T-helper 9 cell (primary cell): ENCODE measurements around the gene GIN1.
"Not testable (repeated sequence)": the region's sequence is repeated elsewhere in the genome, so short reads cannot be mapped to it uniquely, and the experiment has no call there.

Source experiments
- DNase-seq: peaks from one replicate; pipeline ENCODE4 v3.0.0-alpha.2; 2020

Gene GIN1

DNA sequence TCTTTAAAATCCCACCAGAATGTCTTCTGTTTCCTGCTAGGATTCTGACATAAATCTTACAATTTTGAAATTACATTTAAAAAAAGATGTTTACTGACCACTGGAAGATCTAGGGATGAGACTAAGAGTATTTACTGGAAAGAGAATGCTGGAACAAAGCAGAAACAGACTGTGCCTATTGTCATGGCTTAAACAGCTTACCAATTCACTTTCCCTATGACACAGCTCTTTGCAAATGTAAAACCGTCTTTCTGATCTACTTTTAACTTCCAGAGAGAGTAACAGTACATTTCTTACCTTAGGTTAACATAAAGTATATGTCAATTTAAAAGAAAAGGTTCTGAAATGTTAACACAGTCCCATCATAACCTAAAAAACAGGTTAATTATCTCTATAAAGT lies 10.7 kb downstream of the GIN1 start:
- no peak for DNase-seq

DNA sequence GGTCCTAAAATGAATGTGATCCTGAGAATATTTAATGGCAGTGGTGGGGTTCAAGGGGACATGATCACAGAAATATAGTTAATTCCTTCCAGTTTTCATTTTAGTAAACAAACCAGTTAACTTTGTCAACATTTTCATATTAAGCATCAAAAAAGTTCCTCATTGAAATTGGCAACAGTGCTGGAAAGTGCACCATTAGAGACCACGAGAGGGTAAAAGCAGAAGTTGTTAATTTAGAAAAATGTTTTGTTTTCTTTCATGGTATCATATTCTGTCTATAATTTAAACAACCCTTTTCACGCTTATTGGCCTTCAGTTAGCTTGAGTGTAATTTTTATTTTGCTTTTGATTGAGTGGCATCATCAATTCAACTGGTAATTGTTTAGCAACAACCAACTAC lies 11.9 kb downstream of the GIN1 start:
- no peak for DNase-seq

DNA sequence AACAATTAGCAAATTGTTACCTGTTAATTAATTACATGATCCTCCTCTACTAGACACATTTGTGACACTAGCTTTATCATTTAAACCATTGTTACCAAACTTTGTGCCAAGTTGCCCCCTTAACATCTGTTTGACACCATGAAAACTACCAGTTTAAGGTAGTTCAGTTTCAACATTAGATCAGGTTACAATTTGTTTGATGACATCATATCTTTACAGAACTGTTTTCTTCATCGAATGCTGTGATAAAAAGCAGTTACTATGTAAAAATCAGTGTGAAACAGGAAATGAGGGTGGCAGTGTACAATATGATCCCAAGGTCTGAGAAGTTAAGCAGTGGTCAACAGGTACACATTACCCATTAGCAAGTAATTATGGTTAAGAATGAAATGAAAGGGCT lies 17.7 kb downstream of the GIN1 start:
- no peak for DNase-seq

DNA sequence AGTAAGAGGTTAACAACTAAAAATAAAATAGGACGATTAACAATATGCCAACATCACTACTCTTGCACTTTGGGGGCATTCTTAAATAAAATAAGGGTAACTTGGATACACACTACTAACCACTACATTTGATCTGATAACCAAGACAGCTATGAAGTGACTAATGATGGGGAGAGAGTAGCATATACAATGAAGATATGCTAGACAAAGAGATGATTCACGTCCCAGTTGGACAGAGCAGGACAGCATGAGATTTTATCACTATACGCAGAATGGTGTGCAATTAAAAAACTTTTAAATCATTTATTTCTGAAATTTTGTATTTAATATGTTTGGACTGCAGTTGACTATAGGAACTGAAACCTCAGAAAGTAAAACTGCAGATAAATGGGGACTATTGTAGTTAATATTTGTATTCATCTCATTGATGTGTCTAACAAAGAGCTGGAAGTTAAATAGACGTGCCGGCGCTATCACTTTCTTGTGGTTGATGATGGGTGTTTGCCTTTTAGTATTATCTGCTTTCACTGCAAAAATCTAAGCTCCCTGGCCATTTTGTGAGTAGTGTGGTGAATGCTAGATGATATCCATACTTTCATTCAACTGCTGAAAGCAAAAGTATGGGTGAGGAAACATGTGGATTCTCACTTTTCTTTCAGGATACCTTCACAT lies 18.7 kb downstream of the GIN1 start:
- DNase-seq, result no peak

DNA sequence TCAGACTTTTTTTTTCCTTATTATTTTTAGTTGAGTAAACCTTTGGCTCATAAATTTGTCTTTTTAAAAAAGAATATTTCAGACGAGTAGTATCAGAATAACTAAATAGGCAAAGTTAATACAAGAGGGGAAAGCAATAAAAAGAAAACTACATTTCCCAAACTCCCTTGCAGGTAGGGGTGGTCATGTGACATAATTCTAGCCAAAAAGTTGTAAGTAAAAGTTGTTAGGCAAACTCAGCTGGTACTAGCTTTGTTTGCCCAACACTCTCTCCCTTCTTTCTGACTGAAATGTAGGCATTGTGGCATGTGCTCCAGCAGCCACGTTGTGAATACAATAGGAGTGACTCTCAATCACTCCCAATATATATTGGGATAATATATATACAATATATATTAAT lies 20.9 kb downstream of the GIN1 start:
- no peak for DNase-seq

DNA sequence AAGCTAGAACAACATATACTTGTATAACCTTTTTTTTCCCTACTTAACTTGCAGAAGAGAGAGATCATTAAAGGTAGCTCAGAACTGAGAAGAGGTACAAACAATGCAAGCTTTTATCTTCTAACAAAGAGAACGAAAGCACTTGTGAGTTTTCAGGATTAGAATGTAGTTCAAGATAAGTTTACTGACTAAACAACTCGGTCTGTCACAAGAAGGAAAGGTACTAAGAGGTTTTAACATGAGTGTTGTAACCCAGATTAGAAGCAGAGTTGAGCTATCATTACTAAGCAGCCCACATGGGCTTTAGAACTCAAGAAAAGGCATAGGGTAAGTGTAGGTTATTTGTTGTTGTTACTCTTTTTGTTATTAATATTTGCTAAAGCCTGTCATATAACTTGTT lies 25.2 kb downstream of the GIN1 start:
- DNase-seq, result no peak

DNA sequence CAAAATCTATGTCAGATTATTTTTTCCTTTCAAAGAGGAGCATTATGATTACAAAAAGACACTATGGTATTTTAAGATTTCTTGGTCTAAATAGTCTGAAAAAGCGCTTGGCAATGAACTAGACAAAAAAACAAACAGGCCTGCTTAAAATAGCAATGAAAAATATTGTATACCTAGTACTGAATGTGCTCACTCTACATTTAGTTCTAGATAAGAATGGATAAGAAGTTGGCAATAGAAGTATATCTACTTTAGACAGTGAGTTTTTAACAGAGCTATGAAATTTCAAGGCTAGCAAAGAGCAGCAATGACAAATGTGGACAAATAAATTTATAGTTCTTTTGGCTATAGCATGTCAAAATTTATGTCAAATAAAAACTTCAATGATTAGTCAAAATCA lies 26.2 kb downstream of the GIN1 start:
- DNase-seq, result no peak

DNA sequence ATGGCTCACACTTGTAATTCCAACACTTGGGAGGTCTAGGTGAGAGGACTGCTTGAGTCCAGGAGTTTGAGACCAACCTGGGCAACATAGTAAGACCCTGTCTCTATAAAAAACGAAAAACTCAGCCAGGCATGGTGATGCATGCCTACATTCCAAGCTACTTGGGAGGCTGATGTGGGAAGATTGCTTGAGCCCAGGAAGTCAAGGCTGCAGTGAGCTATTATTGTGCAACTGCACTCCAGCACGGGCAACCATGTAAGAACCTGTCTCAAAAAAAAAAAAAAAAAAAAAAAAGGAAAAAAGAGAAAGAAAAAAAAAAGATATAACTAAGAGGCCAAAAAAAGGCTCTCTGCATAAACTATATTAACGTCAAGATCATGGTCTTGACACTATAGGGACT lies 27.3 kb downstream of the GIN1 start:
- DNase-seq, result no peak

DNA sequence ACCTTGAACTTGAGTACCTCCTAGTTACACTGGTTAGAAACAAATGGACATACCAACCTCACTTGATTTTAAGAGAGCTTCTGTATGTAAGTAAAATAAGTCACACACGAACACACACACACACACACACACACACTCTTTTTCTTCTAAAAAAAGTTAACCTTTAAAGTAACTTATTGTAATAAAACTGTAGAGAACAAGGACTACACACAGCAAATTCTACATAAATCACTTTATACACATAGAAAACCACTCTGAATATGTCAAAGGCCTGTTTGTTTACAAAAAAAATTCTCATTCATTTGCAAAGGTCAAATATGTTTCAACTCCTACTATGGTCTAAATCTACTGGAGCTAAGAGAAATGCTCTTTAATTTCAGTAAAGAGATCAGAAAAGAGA lies 29.1 kb downstream of the GIN1 start:
- DNase-seq, result no peak

DNA sequence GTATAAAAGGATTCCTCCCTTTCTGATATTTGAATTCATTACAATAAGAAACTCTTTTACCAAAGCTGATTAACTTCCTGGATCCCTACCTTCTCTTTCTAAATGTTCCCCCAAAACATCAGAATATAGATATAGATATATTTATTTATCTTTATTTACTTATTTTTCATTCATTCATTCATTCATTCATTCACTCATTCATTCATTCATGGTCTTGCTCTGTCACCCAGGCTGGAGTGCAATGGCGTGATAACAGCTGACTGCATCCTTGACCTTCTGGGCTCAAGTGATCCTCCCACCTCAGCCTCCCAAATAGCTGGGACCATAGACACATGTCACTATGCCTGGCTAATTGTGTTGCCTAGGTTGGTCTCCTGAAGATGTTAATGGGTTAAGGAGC lies 30.7 kb downstream of the GIN1 start:
- no peak for DNase-seq

DNA sequence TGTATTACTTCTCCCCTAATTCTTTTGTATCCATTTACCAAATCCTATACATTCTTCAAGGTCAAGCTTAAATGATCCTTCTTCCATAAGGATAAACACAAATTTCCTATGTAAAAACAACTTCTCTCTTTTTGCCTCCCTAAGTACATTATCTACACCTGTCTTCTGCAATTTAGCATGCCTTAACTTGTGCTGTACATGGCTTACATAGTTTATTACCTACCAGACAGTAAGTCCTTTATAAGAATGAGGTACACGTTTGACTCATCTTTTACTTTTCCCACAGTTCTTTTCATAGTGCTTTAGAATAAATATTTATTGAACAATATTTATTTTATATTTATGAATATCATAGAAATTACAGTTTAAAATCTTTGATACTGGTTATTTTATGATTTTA lies 33.4 kb downstream of the GIN1 start:
- no peak for DNase-seq

DNA sequence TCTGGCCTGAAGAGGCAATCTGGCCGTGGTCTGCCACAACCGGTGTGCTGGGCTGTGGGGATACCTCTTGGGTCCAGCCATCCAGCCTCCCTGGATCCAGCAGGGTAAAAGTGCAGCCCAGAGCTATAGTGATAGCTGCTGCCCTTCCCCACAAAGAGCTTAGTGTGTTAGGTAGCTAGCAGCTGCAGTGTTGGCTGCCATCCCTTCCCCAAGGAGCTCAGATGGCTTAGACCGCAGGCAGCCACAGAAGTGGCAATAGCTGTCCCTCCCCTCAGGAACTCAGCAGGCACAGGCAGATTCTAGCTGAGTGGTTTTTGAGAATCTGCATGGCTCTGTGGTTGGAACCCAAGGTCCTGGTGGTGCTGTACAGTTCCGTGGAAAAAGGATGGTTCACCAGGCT lies 40.1 kb downstream of the GIN1 start:
- DNase-seq, result no peak

DNA sequence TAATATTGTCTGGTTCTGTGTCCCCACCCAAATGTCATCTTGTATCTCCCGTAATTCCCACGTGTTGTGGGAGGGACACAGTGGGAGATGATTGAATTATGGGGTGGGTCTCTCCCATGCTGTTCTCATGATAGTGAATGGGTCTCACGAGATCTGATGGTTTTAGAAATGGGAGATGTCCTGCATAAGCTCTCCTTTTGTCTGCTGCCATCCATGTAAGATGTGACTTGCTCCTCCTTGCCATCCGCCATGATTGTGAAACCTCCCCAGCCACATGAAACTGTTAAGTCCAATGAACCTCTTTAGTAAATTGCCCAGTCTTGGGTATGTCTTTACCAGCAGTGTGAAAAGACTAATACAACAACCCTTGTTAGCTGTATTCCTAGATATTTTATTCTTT lies 44.5 kb downstream of the GIN1 start:
- DNase-seq, result no peak

DNA sequence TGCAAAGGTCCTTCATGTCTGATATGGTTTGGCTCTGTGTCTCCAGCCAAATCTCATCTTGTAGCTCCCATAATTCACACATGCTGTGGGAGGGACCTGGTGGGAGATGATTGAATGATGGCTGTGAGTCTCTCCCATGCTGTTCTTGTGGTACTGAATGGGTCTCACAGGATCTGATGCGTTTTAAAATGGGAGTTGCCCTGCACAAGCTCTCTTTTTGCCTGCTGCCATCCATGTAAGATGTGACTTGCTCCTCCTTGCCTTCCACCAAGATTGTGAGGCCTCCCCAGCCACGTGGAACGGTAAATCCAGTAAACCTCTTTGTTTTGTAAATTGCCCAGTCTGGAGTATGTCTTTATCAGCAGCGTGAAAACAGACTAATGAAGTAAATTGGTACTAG lies 46.4 kb downstream of the GIN1 start:
- DNase-seq, result not testable (repeated sequence)

DNA sequence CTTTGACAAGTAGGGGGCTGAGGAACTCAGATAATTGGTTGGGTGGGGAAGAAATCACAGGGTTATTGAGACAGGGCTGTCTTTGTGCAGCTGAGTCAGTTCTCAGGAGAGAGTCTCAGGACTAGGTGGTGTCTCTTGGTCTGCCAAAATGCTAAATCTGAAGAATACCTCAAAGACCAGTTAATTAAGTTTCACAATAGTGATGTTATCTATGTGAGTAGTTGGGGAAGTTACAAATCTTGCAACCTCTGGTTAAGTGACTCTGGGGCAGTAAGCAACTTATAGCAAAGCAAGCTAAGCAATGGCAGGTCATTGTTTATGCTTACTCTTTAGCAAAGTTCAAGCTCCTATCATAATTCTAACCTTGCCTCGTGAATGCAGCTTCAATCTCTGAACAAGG lies 53.6 kb downstream of the GIN1 start:
- DNase-seq, result no peak

DNA sequence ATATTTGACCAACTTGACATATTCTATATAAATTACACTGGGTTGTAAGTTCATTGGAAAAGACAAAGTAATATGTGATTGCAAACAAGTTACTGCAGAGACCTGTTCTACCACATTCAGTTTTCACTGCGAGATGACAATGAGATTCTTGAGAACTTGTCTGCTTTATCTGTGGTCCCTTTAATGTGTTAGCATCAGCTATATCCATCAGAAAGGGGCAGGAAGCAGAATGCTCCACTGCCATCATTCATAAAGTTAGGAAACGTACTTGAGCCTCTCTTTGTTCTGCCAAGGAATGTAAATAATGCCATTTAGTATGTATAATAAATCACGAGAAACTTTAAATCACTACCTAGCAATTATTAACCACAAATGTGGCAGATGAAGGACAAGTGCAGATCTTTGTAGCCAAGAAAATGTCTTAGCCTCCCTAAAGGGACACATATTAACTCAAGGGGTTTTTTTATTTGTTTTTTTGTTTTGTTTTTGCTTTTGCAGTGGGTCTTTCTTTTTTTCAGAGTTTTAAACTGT lies 59.4 kb downstream of the GIN1 start:
- DNase-seq, result no peak

DNA sequence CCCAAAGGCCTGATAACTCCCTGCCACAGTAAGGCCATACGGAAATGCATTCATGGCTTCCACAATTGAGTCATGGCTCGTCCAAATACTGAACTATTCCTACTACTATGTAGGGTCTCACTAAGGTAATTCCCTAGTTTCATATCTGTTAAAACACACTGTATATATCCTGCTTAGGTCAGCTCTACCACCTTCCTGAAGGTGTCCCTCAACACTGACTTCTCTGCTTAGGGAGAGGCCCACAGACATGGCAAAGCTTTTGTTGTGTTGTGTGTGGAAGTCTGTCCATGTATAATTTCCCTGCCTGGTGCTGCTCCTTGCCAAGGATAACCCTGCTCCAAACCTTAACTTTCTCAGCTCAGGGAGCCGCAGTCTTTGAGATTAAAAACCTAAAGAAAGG lies 60.4 kb downstream of the GIN1 start:
- no peak for DNase-seq

DNA sequence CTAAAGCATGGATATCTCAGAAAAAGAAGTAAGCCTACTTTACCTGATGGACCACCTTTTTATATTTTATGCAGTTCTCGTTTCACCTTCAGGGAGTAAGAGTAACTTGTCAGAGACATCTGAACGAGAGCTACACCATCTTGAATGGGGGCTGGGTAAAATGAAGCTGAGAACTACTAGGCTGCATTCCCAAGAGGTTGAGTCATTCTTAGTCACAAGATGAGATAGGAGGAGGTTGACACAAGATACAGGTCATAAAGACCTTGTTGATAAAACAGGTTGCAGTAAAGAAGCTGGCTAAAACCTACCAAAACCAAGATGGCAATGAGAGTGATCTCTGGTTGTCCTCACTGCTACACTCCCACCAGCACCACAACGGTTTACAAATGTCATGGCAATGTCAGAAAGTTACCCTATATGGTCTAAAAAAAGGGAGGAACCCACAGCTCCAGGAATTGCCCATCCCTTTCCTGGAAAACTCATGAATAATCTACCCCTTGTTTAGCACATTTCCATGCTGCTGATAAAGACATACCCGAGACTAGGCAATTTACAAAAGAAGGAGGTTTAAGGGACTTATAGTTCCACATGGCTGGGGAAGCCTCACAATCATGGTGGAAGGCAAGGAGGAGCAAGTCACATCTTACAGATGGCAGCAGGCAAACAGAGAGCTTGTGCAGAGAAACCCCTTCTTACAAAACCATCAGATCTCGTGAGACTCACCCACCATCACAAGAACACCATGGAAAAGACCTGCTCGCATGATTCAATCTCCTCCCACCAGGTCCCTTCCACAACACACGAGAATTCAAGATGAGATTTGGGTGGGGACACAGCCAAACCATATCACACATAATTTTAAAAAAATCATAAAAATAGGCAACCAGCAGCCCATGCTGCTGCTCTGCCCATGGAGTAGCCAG lies 62.5 kb downstream of the GIN1 start:
- DNase-seq, result no peak

DNA sequence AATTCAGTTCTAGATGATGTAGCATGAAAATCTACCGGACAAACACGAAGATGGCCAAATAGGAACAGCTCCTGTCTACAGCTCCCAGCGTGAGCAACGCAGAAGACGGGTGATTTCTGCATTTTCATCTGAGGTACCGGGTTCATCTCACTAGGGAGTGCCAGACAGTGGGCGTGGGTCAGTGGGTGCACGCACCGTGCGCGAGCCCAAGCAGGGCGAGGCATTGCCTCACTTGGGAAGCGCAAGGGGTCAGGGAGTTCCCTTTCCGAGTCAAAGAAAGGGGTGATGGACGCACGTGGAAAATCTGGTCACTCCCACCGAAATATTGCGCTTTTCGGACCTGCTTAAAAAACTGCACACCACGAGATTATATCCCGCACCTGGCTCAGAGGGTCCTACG lies 73.2 kb downstream of the GIN1 start:
- DNase-seq, result not testable (repeated sequence)

DNA sequence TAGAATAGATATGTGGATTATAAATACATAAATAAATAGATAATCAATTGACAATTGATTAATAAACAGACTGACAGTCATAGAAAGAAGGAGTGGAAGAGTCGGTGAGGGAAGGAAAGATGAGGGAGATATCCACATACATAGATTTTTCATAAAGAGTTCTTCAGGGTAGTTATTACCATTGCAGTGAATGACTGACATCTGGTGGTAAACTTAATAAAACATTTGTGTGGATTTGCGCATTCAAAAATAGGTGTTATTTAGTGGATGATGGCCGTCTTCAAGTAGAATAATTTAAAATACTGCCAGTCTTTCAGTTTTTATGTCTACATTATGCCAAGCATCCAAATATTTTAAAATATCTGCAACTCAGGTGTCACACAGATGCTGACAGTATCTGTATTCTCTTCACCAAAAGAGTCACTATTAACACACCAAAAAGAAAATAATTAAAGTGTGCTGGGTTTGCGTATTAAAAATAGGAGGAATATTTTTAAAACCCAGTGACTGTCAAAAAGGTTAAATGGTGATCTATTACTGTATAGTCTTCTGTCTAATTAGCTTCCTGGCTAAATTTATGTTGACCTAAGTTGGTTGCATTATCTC lies 78.8 kb downstream of the GIN1 start:
- DNase-seq, result no peak

DNA sequence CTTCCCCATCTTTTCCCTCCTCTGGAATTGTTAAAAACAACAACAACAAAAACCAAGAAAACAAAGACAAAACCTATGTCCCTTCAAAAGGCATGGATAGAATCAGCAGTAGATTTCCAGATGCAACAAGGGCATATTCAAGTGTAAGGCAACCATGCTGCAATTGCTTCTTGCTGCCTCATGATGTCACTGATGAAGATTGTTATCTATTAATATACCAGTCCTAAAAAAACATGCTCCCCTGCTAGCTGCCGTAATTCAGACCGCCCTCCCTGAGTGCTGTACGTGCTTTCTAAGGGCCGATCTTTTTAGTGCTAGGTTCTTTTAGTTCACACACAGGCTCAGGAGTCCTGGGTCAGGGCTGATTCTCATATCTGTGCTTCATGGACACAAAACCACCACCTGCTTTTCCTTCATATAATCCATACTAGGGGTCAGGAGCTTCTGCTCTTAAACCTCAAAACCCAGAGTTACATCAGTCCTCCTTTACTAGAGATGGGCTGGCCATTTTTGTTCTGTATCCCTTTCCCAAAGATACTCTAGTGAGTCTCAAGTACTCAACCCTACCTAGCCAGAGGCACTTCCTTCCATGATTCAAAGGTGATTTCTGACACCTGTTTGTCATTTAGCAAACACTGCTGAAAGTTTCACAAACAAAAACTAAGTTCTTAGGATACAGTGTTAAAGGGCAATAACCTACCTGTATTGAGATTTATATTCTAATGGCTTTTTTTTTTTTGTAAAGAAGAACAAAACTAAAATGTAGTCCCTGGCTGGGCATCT lies 82.1 kb downstream of the GIN1 start:
- no peak for DNase-seq

DNA sequence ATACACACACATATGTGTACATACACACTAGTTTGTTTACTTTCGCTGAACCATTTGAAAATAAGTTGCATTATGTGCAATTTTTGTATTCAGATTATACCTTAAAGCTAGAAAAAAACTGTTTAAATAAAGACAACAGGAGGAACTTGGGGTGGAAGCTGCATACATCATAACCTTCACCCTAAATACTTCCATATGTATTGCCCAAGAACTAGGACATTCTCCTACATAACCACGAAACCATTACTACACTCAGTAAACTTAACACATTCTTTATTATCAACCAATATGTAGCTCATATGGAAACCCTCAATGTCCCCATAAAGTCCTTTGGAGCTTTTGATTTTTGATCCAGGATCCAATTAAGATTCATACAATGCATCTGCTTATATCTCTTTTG lies 83.3 kb downstream of the GIN1 start:
- no peak for DNase-seq
